ENCODE results near the gene THEMIS.

- TF ChIP-seq ZNF121 (CRISPR knock-in tag; IDR thresholded peaks at IDR 0.05) = no peak
- TF ChIP-seq CTCF (IDR thresholded peaks at IDR 0.05) = no peak
- TF ChIP-seq IRF1 (CRISPR knock-in tag; IDR thresholded peaks at IDR 0.05) = no peak
- no peak for TF ChIP-seq ZNF219 (CRISPR knock-in tag; IDR thresholded peaks at IDR 0.05; ENCODE audit: borderline replicate concordance)
- TF ChIP-seq ZNF232 (CRISPR knock-in tag; IDR thresholded peaks at IDR 0.05) = no peak
- no peak for TF ChIP-seq ZBTB43 (CRISPR knock-in tag; IDR thresholded peaks at IDR 0.05)
- TF ChIP-seq ZNF263 (CRISPR knock-in tag; IDR thresholded peaks at IDR 0.05; ENCODE audit: low read depth) = no peak
- no peak for TF ChIP-seq TP53 (CRISPR knock-in tag; IDR thresholded peaks at IDR 0.05)
- no peak for TF ChIP-seq ZNF532 (CRISPR knock-in tag; IDR thresholded peaks at IDR 0.05; ENCODE audit: borderline replicate concordance)
- TF ChIP-seq AFF4 (CRISPR knock-in tag; IDR thresholded peaks at IDR 0.05; ENCODE audit: borderline replicate concordance) = no peak
- TF ChIP-seq GTF2I (CRISPR knock-in tag; conservative IDR thresholded peaks at IDR 0.05) = no peak
- no peak for TF ChIP-seq MAX (CRISPR knock-in tag; IDR thresholded peaks at IDR 0.05)
Observed at GRCh38 chr6:127816643-127817042, 84.2 kb downstream of the THEMIS start.
